ENCODE results near the gene ACADVL.

ACADVL gene

GRCh38 chr17:7252176-7253043, 32.7 kb downstream of the ACADVL start, which contains the start of gene ELP5:
TSS of gene ELP5 (plus strand) at chr17:7252215. CDS start at chr17:7252551, 336 bp downstream.
- DNase-seq, result peak; percentile 83

- DNase-seq, result no peak
Measured at GRCh38 chr17:7253082-7253481, 33.3 kb downstream of the ACADVL start.

- no peak for DNase-seq
Measured at GRCh38 chr17:7254511-7254910, 34.8 kb downstream of the ACADVL start.

- no peak for DNase-seq
Measured at GRCh38 chr17:7256766-7257456, 37.2 kb downstream of the ACADVL start.

- DNase-seq, result no peak
Measured at GRCh38 chr17:7258731-7259554, 39.2 kb downstream of the ACADVL start.

- no peak for DNase-seq
Measured at GRCh38 chr17:7259555-7259889, 39.8 kb downstream of the ACADVL start.

GRCh38 chr17:7260151-7260550, 40.4 kb downstream of the ACADVL start:
- DNase-seq, result no peak

- no peak for DNase-seq
Measured at GRCh38 chr17:7260651-7261378, 41.1 kb downstream of the ACADVL start.

- DNase-seq, result no peak
Measured at GRCh38 chr17:7261379-7262191, 41.8 kb downstream of the ACADVL start.

GRCh38 chr17:7262192-7262934, 42.6 kb downstream of the ACADVL start, which contains the start of gene CLDN7:
TSS of gene CLDN7 (minus strand) at chr17:7262478. CDS start at chr17:7262043, 435 bp downstream.
- DNase-seq, result no peak

- no peak for DNase-seq
Measured at GRCh38 chr17:7262935-7263800, 43.4 kb downstream of the ACADVL start.

GRCh38 chr17:7263801-7264078, 44.0 kb downstream of the ACADVL start:
- no peak for DNase-seq

GRCh38 chr17:7266784-7267183, 47.0 kb downstream of the ACADVL start:
- no peak for DNase-seq
